VCaP (cell line): ENCODE data around the gene APLP2.

Experiments
- H3K27ac ChIP-seq: fragments of 450-650 bp; 2 replicates; pipeline ENCODE4 v1.5.1; 2017
- TF ChIP-seq, protein P1 (sequence below): fragments of 450-650 bp; conservative IDR thresholded peaks from 2 replicates; pipeline ENCODE4 v1.5.1; 2017; ENCODE audit warnings: mild to moderate bottlenecking, moderate library complexity

Gene APLP2

DNA sequence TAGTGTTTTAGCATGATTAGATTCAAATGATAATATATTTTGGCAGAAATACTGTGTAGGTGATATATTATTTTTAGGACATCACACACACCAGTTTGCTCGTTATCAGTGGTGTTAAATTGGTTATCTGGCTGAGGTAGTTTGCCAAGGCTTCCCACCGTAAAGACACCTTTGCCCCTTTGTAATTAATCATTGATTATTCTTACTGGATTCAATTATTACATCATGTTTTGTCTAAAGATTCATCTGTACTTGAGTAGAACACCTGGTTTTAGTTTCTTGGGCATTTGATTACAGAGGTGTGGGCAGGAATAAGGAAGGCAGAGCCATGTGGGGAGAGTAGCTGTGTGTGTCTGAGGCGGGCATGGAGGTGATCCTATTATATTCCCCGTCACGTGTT, 50.4 kb downstream of the APLP2 start:
- H3K27ac ChIP-seq, result no peak overlapping the region
- TF ChIP-seq, protein P1, sequence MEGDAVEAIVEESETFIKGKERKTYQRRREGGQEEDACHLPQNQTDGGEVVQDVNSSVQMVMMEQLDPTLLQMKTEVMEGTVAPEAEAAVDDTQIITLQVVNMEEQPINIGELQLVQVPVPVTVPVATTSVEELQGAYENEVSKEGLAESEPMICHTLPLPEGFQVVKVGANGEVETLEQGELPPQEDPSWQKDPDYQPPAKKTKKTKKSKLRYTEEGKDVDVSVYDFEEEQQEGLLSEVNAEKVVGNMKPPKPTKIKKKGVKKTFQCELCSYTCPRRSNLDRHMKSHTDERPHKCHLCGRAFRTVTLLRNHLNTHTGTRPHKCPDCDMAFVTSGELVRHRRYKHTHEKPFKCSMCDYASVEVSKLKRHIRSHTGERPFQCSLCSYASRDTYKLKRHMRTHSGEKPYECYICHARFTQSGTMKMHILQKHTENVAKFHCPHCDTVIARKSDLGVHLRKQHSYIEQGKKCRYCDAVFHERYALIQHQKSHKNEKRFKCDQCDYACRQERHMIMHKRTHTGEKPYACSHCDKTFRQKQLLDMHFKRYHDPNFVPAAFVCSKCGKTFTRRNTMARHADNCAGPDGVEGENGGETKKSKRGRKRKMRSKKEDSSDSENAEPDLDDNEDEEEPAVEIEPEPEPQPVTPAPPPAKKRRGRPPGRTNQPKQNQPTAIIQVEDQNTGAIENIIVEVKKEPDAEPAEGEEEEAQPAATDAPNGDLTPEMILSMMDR, result no peak

DNA sequence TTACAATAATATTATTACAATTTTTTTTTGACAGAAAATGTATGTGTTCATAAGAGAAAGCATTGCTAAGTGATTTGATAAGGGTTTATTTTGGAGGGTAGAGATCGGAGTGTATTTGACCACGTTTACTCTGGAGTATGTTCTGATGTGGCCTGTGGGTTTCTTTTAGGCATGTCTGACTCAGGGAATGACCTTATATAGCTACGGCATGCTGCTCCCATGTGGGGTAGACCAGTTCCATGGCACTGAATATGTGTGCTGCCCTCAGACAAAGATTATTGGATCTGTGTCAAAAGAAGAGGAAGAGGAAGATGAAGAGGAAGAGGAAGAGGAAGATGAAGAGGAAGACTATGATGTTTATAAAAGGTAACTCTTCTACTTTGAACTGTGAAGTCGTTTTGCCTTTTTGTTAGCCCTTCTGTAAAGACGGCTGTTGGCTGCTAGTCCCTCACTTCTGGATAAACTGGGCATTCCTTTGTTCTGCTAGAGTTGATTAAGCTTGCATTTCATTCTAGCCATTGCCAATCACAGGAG, 51.8 kb downstream of the APLP2 start:
- H3K27ac ChIP-seq, result no peak overlapping the region

DNA sequence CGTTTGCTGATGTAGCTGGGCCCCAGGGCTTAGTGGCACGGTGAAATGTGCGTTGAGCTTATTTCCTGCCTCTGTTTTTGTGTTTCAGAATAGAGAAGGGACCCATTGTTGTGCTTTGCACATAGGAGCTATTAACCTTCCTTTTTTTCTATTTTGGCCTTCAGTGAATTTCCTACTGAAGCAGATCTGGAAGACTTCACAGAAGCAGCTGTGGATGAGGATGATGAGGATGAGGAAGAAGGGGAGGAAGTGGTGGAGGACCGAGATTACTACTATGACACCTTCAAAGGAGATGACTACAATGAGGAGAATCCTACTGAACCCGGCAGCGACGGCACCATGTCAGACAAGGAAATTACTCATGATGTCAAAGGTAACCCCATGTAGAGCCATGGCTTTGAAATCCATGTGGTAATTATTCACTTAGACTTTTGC, 52.5 kb downstream of the APLP2 start:
- TF ChIP-seq, protein P1, result no peak
- no peak overlapping the region for H3K27ac ChIP-seq

More for the DNA sequence above, 51.8 kb downstream of the APLP2 start:
- TF ChIP-seq, protein P1, result no peak

DNA sequence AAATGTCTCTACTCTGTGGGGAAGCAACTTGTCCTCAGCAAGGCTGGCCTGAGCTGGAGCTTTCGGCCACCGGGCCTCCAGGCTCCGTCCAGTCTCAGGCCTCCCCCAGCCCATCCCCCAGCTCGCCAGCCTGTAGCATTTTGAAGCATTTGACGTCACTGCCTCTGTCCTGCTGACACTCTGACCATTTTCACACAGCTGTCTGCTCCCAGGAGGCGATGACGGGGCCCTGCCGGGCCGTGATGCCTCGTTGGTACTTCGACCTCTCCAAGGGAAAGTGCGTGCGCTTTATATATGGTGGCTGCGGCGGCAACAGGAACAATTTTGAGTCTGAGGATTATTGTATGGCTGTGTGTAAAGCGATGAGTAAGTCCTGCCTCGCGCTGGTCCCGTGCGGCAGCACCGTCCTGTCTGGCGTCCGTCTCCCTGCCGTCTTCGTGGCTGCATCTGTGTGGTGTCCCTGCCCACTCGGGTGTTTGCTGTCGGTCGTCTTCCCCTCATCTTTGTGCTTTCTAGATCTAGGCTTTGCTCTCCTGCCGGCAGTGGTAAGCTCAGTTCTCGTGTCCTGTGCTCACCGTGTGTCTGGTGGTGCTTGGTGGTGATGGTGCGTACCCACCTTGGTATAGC, 53.8 kb downstream of the APLP2 start:
- TF ChIP-seq, protein P1, result no peak
- H3K27ac ChIP-seq, result no peak overlapping the region

DNA sequence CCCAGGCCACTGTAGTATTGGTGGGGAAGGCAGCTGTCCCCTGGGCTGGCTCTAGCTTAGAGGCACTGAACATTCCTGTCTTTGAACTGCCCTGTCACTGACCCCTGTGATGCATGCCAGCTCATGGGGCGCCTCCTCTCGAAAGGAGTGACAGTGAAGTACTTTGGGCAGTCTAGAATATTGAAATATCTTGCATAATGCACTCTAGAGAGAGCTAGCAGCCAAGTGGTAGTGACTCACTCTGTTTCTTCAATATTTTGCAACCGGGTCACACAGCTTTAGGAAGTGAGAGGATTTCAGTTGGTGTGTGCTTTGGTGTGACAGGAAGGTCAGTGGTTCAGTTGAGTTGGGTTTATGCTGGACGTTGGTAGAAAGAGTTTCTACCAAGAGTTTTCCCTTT, 54.4 kb downstream of the APLP2 start:
- no peak overlapping the region for H3K27ac ChIP-seq
- TF ChIP-seq, protein P1, result no peak

DNA sequence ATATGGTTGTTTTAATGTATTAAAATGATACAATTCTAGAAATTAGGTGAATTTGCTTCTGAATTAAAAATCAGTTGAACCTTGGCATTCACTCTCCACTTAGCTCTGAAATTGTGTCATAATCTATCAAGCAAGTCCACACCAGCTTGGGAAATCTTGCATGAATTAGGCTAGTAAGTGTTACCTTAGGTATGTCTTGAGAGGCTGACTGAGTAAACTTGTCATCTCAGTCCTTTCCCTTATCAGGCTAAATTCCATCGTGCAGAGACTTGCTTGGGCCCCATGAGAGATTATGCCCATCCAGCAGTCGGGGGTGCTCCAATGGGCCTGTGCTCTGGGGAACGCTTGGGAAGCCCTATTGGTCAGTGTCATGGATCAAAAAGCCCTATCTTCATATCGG, 55.9 kb downstream of the APLP2 start:
- H3K27ac ChIP-seq, result no peak overlapping the region
- TF ChIP-seq, protein P1, result no peak

DNA sequence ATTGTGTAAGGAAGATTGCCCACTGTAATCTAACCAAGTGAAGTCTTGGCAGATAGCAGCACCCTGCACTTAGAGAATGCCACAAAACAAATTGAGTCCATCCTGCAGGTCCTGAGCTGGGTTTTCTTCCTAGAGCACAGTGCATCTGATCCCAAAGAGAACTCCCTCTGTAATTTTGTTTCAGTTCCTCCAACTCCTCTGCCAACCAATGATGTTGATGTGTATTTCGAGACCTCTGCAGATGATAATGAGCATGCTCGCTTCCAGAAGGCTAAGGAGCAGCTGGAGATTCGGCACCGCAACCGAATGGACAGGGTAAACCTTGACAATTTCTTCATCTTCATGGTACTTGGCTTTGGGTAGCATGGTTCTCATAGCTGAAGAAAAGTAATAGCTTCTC, 56.8 kb downstream of the APLP2 start:
- TF ChIP-seq, protein P1, result no peak
- H3K27ac ChIP-seq, result no peak overlapping the region
